ENCODE measurements around the gene OXA1L. TPM values are rescaled to one million over a fixed set of nuclear protein-coding genes. Genes with fewer than 3 reads are reported as not detected.
"Not testable (repeated sequence)": the region's sequence is repeated elsewhere in the genome, so short reads cannot be mapped to it uniquely, and the experiment has no call there.

Gene OXA1L
- total RNA-seq, 1 experiment from 2014 or later, result 103 TPM

- POLR2A ChIA-PET (ENCODE audit: low non-redundant PET), result no interaction called here
Measured at GRCh38 chr14:22802860-22803686, 36.6 kb downstream of the OXA1L start.

GRCh38 chr14:22803687-22803974 is 37.1 kb downstream of the OXA1L start:
- Histone ChIP-seq H3K27me3 (replicated peaks; ENCODE audit: insufficient read depth, low read depth, low read length, poor library complexity) (no peaks in the 10 kb centered on the region), H3K4me3 (ENCODE audit: low read depth, low read length, poor library complexity, severe bottlenecking) (no peak overlapping the region), H3K9me3 (ENCODE audit: low read depth, low read length, poor library complexity, severe bottlenecking) (no peaks in the 10 kb centered on the region), H3K27ac (ENCODE audit: low read depth, low read length, poor library complexity, severe bottlenecking) (no peak overlapping the region), H3K4me1 (ENCODE audit: insufficient read depth, low read length, poor library complexity, severe bottlenecking) (no peaks in the 10 kb centered on the region), H3K36me3 (ENCODE audit: insufficient read depth, low read length, poor library complexity, severe bottlenecking) (no peaks in the 10 kb centered on the region)
- intact Hi-C loops (cut with micrococcal nuclease; ENCODE audit: unreplicated experiment), result no loop called here
- no peak for DNase-seq (ENCODE audit: low spot score)
- TF ChIP-seq EZH2 (IDR thresholded peaks at IDR 0.05; ENCODE audit: borderline replicate concordance, low read depth, low read length, poor library complexity, severe bottlenecking), result no peak
- no peak for TF ChIP-seq CTCF (conservative IDR thresholded peaks at IDR 0.05; ENCODE audit: low read depth, low read length)
- ChIA-PET CTCF (no interaction called here), POLR2A (ENCODE audit: low non-redundant PET) (no interaction called here)
- no TSS peak for BruUV-seq (replicated peaks)

More at GRCh38 chr14:22802860-22803686, 36.6 kb downstream of the OXA1L start:
- H3K4me3 ChIP-seq (ENCODE audit: low read depth, low read length, poor library complexity, severe bottlenecking), result no peak overlapping the region
- BruUV-seq (replicated peaks), result no TSS peak
- DNase-seq (ENCODE audit: low spot score), result no peak
- no peaks in the 10 kb centered on the region for H3K9me3 ChIP-seq (ENCODE audit: low read depth, low read length, poor library complexity, severe bottlenecking)
- no peaks in the 10 kb centered on the region for H3K36me3 ChIP-seq (ENCODE audit: insufficient read depth, low read length, poor library complexity, severe bottlenecking)
- intact Hi-C loops (cut with micrococcal nuclease; ENCODE audit: unreplicated experiment), result no loop called here
- H3K4me1 ChIP-seq (ENCODE audit: insufficient read depth, low read length, poor library complexity, severe bottlenecking), result no peaks in the 10 kb centered on the region
- no peak overlapping the region for H3K27ac ChIP-seq (ENCODE audit: low read depth, low read length, poor library complexity, severe bottlenecking)
- no peaks in the 10 kb centered on the region for H3K27me3 ChIP-seq (replicated peaks; ENCODE audit: insufficient read depth, low read depth, low read length, poor library complexity)
- TF ChIP-seq CTCF (conservative IDR thresholded peaks at IDR 0.05; ENCODE audit: low read depth, low read length), result no peak
- no peak for TF ChIP-seq EZH2 (IDR thresholded peaks at IDR 0.05; ENCODE audit: borderline replicate concordance, low read depth, low read length, poor library complexity, severe bottlenecking)
- CTCF ChIA-PET, result interaction anchor here (0.6 kb wide), 1 partner anchor 293 kb away, joined by 3 read pairs; no protein-coding TSS in a partner anchor

GRCh38 chr14:22805235-22805634 is 38.7 kb downstream of the OXA1L start:
- POLR2A ChIA-PET (ENCODE audit: low non-redundant PET); H3K4me3 ChIP-seq (ENCODE audit: low read depth, low read length, poor library complexity, severe bottlenecking); DNase-seq (ENCODE audit: low spot score); H3K36me3 ChIP-seq (ENCODE audit: insufficient read depth, low read length, poor library complexity, severe bottlenecking); intact Hi-C loops (cut with micrococcal nuclease; ENCODE audit: unreplicated experiment); H3K4me1 ChIP-seq (ENCODE audit: insufficient read depth, low read length, poor library complexity, severe bottlenecking); H3K9me3 ChIP-seq (ENCODE audit: low read depth, low read length, poor library complexity, severe bottlenecking); H3K27ac ChIP-seq (ENCODE audit: low read depth, low read length, poor library complexity, severe bottlenecking); H3K27me3 ChIP-seq (replicated peaks; ENCODE audit: insufficient read depth, low read depth, low read length, poor library complexity); BruUV-seq (replicated peaks); CTCF ChIA-PET: not testable (repeated sequence)
